SK-N-SH (cell line): ENCODE results near the gene LPCAT1. TPM values are rescaled to one million over a fixed set of nuclear protein-coding genes. Genes with fewer than 3 reads are reported as not detected.

Source experiments
- CTCF ChIA-PET: fragments of 300-600, 350-600 bp; formaldehyde crosslinking; extraction: SDS; loops from one replicate; lab custom pipeline; 2021; lab: Yijun Ruan, JAX
- POLR2A ChIA-PET: fragments of 350-600 bp; sonication (Branson Sonifier 250); formaldehyde crosslinking; extraction: SDS; loops from one replicate; lab custom pipeline; 2020; ENCODE audit warnings: antibody characterized with exemption, inconsistent platforms; lab: Yijun Ruan, JAX
- DNase-seq: peaks from one replicate; pipeline ENCODE4 v3.0.0; 2012
- H2AFZ ChIP-seq: fragments of 200-600 bp; sonication (generic); 2 replicates; pipeline ENCODE4 v1.8.1; 2016; ENCODE audit warnings: antibody characterized with exemption, mild to moderate bottlenecking, low read depth
- H3F3A ChIP-seq: fragments of 200-600 bp; sonication (generic); replicated peaks from 2 replicates; pipeline ENCODE3; 2016; ENCODE audit warnings: antibody characterized with exemption, mild to moderate bottlenecking; ENCODE audit not compliant: insufficient read depth
- H3K27ac ChIP-seq, 2 experiments: fragments of 200-500 bp in 1 of 2; fragments of 200-600 bp in 1 of 2; sonication (Bioruptor generic) in 1 of 2; sonication (generic), shearing (Covaris generic) in 1 of 2; 2 replicates each; pipeline versions ENCODE4 v1.5.1 to v1.6.1; 2014 to 2016; ENCODE audit warnings: low read depth in 2 of 2, inconsistent platforms in 1 of 2, low read length in 1 of 2, mild to moderate bottlenecking in 1 of 2, mixed read lengths in 1 of 2
- H3K27me3 ChIP-seq: fragments of 200-600 bp; sonication (generic), shearing (Covaris generic); 2 replicates; pipeline ENCODE4 v1.6.1; 2016; ENCODE audit warnings: mixed run types; ENCODE audit not compliant: insufficient read depth
- H3K36me3 ChIP-seq, 2 experiments: fragments of 200-500 bp in 1 of 2; fragments of 200-600 bp in 1 of 2; sonication (Bioruptor generic) in 1 of 2; sonication (generic) in 1 of 2; replicated peaks in 1 of 2; 2 replicates each; pipeline versions ENCODE3 to v1.5.1; 2014 to 2016; ENCODE audit warnings: low read length in 1 of 2, mild to moderate bottlenecking in 1 of 2; ENCODE audit not compliant: insufficient read depth in 2 of 2, control insufficient read depth in 1 of 2
- H3K4me1 ChIP-seq, 2 experiments: fragments of 200-500 bp in 1 of 2; fragments of 200-600 bp in 1 of 2; sonication (Bioruptor generic) in 1 of 2; sonication (generic), shearing (Covaris generic) in 1 of 2; 2 replicates each; pipeline versions ENCODE4 v1.5.1 to v1.6.1; 2014 to 2016; ENCODE audit warnings: low read depth in 1 of 2, low read length in 1 of 2, mixed run types in 1 of 2; ENCODE audit not compliant: insufficient read depth in 2 of 2, control insufficient read depth in 1 of 2
- H3K4me2 ChIP-seq: fragments of 200-600 bp; sonication (generic), shearing (Covaris generic); 2 replicates; pipeline ENCODE4 v1.6.1; 2017; ENCODE audit warnings: mixed run types
- H3K4me3 ChIP-seq, 2 experiments: fragments of 200-500 bp in 1 of 2; fragments of 200-600 bp in 1 of 2; sonication (Bioruptor generic) in 1 of 2; sonication (generic), shearing (Covaris generic) in 1 of 2; 2 replicates each; pipeline versions ENCODE4 v1.5.1 to v1.8.1; 2014 to 2016; ENCODE audit warnings: low read depth in 2 of 2, inconsistent platforms in 1 of 2, low read length in 1 of 2, mild to moderate bottlenecking in 1 of 2, mixed read lengths in 1 of 2, moderate library complexity in 1 of 2
- H3K79me2 ChIP-seq: fragments of 200-600 bp; sonication (generic); 2 replicates; pipeline ENCODE4 v1.8.1; 2017; ENCODE audit warnings: mild to moderate bottlenecking; ENCODE audit not compliant: insufficient read depth
- H3K9ac ChIP-seq: fragments of 200-600 bp; sonication (generic); 2 replicates; pipeline ENCODE4 v1.6.1; 2017; ENCODE audit warnings: mixed run types
- H3K9me2 ChIP-seq: fragments of 200-600 bp; sonication (generic); 2 replicates; pipeline ENCODE4 v1.6.1; 2017; ENCODE audit warnings: mixed run types
- H3K9me3 ChIP-seq: fragments of 200-600 bp; sonication (generic); 2 replicates; pipeline ENCODE4 v1.6.1; 2017; ENCODE audit warnings: mixed run types, mild to moderate bottlenecking, moderate library complexity
- H4K20me1 ChIP-seq: fragments of 200-600 bp; sonication (generic); 2 replicates; pipeline ENCODE4 v1.6.1; 2017; ENCODE audit warnings: mild to moderate bottlenecking, mixed run types; ENCODE audit not compliant: insufficient read depth
- FOXM1 ChIP-seq: IDR thresholded peaks from 2 replicates; pipeline ENCODE4 v1.4.0; 2012; ENCODE audit warnings: low read depth, mild to moderate bottlenecking
- GATA2 ChIP-seq: sonication (generic); formaldehyde crosslinking; IDR thresholded peaks from 2 replicates; pipeline ENCODE4 v1.5.0; 2020; ENCODE audit warnings: mild to moderate bottlenecking, missing genetic modification reagents
- NFIC ChIP-seq: IDR thresholded peaks from 2 replicates; pipeline ENCODE4 v1.4.0; 2012; ENCODE audit warnings: borderline replicate concordance
- POLR2AphosphoS5 ChIP-seq: IDR thresholded peaks from 2 replicates; pipeline ENCODE4 v1.6.1; 2012; ENCODE audit warnings: low read depth, low read length
- RAD21 ChIP-seq: IDR thresholded peaks from 2 replicates; pipeline ENCODE4 v1.6.1; 2012; ENCODE audit warnings: mild to moderate bottlenecking, low read length
- RFX5 ChIP-seq: IDR thresholded peaks from 2 replicates; pipeline ENCODE4 v1.6.1; 2012; ENCODE audit warnings: mild to moderate bottlenecking, improper control_type of control experiment, low read length
- RXRA ChIP-seq: IDR thresholded peaks from 2 replicates; pipeline ENCODE4 v1.4.0; 2012; ENCODE audit warnings: low read depth, mild to moderate bottlenecking, borderline replicate concordance
- SMC3 ChIP-seq: IDR thresholded peaks from 2 replicates; pipeline ENCODE4 v1.6.1; 2012; ENCODE audit warnings: low read depth, low read length, improper control_type of control experiment
- TCF12 ChIP-seq: IDR thresholded peaks from 2 replicates; pipeline ENCODE4 v1.4.0; 2012
- WGBS: methylation state at CpG from one replicate; pipeline ENCODE4 v1.1.6; 2017; ENCODE audit warnings: low lambda C conversion rate; 5-methylcytosine and 5-hydroxymethylcytosine counted together
- polyA plus RNA-seq, 3 experiments: library from polyadenylated mRNA; depleted of rRNA; stranded (reverse); fragments of >200 nt; gene quantifications; 2 replicates each; pipeline ENCODE4 v1.2.3, GENCODE V29; 2012
- TF ChIP-seq, protein P1 (sequence below): fragments of 150-350 bp; IDR thresholded peaks from 2 replicates; pipeline ENCODE4 v1.6.1; 2016; ENCODE audit warnings: mild to moderate bottlenecking, low read depth, low read length
- TF ChIP-seq, protein P2 (sequence below): fragments of 200-600 bp; sonication (generic); IDR thresholded peaks from 2 replicates; pipeline ENCODE4 v1.6.1; 2017; ENCODE audit warnings: antibody characterized with exemption, mild to moderate bottlenecking, moderate library complexity
- TF ChIP-seq, protein P3 (sequence below): IDR thresholded peaks from 2 replicates; pipeline ENCODE4 v1.4.0; 2012; ENCODE audit warnings: low read depth, borderline replicate concordance
- TF ChIP-seq, protein P4 (sequence below): IDR thresholded peaks from 2 replicates; pipeline ENCODE4 v1.4.0; 2012; ENCODE audit warnings: low read depth, borderline replicate concordance
- TF ChIP-seq, protein P5 (sequence below): IDR thresholded peaks from 2 replicates; pipeline ENCODE4; 2012

Gene LPCAT1
- polyA plus RNA-seq, 1 of the 3 experiments (the other 2 are of a cell fraction) = 42.3 TPM

DNA sequence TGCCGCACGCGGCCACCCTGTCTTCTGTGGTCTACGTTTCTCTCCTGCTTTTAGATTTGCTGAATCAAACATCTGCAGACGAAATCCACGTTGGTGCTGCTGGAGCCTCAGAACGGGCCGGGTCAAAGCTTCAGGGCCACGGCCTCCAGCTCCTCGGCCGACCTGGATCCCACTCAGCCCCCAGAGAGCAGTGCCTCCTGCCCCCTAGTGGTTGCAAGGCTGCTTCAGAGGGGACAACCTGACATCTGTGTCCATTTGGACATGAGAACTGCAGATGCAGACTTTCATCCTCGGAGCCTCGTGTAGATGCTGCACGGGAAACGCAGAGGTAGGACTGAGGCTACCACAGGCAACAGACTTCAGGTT, 55.5 kb downstream of the LPCAT1 start:
- H3K9me3 ChIP-seq = no peaks in the 10 kb centered on the region
- TF ChIP-seq, protein P1, sequence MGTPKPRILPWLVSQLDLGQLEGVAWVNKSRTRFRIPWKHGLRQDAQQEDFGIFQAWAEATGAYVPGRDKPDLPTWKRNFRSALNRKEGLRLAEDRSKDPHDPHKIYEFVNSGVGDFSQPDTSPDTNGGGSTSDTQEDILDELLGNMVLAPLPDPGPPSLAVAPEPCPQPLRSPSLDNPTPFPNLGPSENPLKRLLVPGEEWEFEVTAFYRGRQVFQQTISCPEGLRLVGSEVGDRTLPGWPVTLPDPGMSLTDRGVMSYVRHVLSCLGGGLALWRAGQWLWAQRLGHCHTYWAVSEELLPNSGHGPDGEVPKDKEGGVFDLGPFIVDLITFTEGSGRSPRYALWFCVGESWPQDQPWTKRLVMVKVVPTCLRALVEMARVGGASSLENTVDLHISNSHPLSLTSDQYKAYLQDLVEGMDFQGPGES = no peak
- TF ChIP-seq RFX5 = no peak
- peak; percentile 34; the same call in 1 of the 2 replicates for TF ChIP-seq SMC3
- peak; percentile 58 for TF ChIP-seq RAD21
- no peak for TF ChIP-seq RXRA
- TF ChIP-seq NFIC = no peak
- TF ChIP-seq, protein P2, sequence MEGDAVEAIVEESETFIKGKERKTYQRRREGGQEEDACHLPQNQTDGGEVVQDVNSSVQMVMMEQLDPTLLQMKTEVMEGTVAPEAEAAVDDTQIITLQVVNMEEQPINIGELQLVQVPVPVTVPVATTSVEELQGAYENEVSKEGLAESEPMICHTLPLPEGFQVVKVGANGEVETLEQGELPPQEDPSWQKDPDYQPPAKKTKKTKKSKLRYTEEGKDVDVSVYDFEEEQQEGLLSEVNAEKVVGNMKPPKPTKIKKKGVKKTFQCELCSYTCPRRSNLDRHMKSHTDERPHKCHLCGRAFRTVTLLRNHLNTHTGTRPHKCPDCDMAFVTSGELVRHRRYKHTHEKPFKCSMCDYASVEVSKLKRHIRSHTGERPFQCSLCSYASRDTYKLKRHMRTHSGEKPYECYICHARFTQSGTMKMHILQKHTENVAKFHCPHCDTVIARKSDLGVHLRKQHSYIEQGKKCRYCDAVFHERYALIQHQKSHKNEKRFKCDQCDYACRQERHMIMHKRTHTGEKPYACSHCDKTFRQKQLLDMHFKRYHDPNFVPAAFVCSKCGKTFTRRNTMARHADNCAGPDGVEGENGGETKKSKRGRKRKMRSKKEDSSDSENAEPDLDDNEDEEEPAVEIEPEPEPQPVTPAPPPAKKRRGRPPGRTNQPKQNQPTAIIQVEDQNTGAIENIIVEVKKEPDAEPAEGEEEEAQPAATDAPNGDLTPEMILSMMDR = peak; percentile 56
- TF ChIP-seq FOXM1 = no peak
- ChIA-PET CTCF (interaction anchor here (0.6 to 1.9 kb wide), 23 partner anchors 10 to 300 kb away, joined by 3 to 7 read pairs (median 3); no protein-coding TSS in a partner anchor), POLR2A (interaction anchor here (0.6 kb wide), 1 partner anchor 124 kb away, joined by 3 read pairs; no protein-coding TSS in a partner anchor)
- H3K79me2 ChIP-seq = no peaks in the 10 kb centered on the region
- 88% methylated on average over 15 of the region's 15 CpGs for WGBS
- H3K9me2 ChIP-seq = no peaks in the 10 kb centered on the region
- H3K27me3 ChIP-seq = no peaks in the 10 kb centered on the region
- peaks cover 0 to 8% of the 10 kb centered on the region in 2 experiments; a peak in 1 of 4 replicates for H3K4me1 ChIP-seq
- H4K20me1 ChIP-seq = 0 out of 2 replicates have a peak, but pooled peaks cover 8% of the 10 kb centered on the region
- H3K9ac ChIP-seq = no peak overlapping the region
- H2AFZ ChIP-seq = no peak overlapping the region
- DNase-seq = peak; percentile 83
- no peak overlapping the region for H3K27ac ChIP-seq
- peaks cover 22% of the 10 kb centered on the region for H3F3A ChIP-seq
- peaks cover 9 to 19% of the 10 kb centered on the region in 2 experiments for H3K36me3 ChIP-seq
- no peak overlapping the region for H3K4me3 ChIP-seq
- H3K4me2 ChIP-seq = no peak overlapping the region

DNA sequence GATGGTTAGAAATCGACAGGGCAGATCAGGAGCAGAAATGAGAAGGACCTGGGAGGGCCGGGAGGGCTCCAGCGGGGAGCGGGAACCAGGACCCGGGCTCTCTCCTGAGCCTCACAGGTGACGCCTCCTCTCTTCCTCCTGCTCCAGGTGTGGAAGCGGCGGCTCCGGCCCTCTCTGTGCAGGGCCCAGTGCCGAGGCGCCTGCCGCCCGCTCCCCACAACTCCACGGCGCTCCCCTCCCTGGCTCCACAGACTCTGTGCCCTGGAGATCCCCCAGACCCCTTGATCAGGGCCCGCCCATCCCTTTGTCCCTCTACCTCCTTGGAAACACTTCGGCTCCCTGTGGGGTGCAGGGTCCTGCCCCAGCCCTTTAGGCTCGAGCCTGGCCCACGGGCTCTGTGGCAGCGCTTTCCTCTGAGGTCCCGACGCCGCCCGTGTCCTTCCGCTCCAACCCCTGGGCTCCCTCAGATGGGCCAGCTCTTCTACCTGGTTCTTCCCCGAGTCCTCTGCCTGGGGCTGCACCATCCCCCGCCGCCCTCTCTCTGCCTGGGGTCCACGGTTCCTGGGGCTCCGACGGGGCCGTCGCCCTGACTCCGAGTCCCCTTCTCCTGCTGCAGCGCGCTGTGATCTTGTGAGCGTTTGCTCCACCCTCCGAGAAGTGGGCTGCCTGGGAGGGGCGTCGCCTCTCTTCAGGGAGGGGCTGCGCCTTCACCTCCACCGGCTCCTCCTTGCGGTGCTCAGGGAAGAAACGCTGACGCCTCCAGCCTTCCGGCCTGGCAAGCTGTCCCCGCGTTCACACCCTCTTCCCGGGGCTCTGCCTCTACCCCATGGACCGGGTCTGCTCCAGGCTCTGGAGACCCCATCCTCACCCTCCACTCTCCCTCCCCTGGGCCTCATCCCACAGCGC, 56.2 kb downstream of the LPCAT1 start:
- Histone ChIP-seq H3K27ac (no peak overlapping the region), H3F3A (peaks cover 22% of the 10 kb centered on the region), H3K27me3 (no peaks in the 10 kb centered on the region), H3K4me1 (peaks cover 2 to 8% of the 10 kb centered on the region in 2 experiments; a peak in 2 of 4 replicates), H3K4me3 (no peak overlapping the region), H3K9me3 (no peaks in the 10 kb centered on the region), H3K79me2 (no peaks in the 10 kb centered on the region), H3K36me3 (peaks cover 9 to 20% of the 10 kb centered on the region in 2 experiments), H4K20me1 (0 out of 2 replicates have a peak, but pooled peaks cover 8% of the 10 kb centered on the region), H2AFZ (no peak overlapping the region), H3K9ac (no peak overlapping the region), H3K9me2 (no peaks in the 10 kb centered on the region), H3K4me2 (no peak overlapping the region)
- DNase-seq = peak; percentile 27
- WGBS = 96% methylated on average over 45 of the region's 51 CpGs
- POLR2A ChIA-PET = interaction anchor here (0.6 kb wide), 1 partner anchor 123 kb away, joined by 3 read pairs; no protein-coding TSS in a partner anchor
- CTCF ChIA-PET = interaction anchor here (0.6 to 1.9 kb wide), 23 partner anchors 10 to 300 kb away, joined by 3 to 7 read pairs (median 3); no protein-coding TSS in a partner anchor
- no peak for TF ChIP-seq POLR2AphosphoS5
- TF ChIP-seq, protein P3, sequence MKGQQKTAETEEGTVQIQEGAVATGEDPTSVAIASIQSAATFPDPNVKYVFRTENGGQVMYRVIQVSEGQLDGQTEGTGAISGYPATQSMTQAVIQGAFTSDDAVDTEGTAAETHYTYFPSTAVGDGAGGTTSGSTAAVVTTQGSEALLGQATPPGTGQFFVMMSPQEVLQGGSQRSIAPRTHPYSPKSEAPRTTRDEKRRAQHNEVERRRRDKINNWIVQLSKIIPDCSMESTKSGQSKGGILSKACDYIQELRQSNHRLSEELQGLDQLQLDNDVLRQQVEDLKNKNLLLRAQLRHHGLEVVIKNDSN = no peak
- TF ChIP-seq TCF12 = no peak
- no peak for TF ChIP-seq GATA2 (CRISPR knock-in tag)
- TF ChIP-seq RAD21 = no peak
- TF ChIP-seq, protein P4, sequence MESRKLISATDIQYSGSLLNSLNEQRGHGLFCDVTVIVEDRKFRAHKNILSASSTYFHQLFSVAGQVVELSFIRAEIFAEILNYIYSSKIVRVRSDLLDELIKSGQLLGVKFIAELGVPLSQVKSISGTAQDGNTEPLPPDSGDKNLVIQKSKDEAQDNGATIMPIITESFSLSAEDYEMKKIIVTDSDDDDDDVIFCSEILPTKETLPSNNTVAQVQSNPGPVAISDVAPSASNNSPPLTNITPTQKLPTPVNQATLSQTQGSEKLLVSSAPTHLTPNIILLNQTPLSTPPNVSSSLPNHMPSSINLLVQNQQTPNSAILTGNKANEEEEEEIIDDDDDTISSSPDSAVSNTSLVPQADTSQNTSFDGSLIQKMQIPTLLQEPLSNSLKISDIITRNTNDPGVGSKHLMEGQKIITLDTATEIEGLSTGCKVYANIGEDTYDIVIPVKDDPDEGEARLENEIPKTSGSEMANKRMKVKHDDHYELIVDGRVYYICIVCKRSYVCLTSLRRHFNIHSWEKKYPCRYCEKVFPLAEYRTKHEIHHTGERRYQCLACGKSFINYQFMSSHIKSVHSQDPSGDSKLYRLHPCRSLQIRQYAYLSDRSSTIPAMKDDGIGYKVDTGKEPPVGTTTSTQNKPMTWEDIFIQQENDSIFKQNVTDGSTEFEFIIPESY = no peak
- TF ChIP-seq, protein P2 = no peak
- TF ChIP-seq RXRA = no peak
- TF ChIP-seq, protein P5, sequence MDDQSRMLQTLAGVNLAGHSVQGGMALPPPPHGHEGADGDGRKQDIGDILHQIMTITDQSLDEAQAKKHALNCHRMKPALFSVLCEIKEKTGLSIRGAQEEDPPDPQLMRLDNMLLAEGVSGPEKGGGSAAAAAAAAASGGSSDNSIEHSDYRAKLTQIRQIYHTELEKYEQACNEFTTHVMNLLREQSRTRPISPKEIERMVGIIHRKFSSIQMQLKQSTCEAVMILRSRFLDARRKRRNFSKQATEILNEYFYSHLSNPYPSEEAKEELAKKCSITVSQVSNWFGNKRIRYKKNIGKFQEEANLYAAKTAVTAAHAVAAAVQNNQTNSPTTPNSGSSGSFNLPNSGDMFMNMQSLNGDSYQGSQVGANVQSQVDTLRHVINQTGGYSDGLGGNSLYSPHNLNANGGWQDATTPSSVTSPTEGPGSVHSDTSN = no peak
